ENCODE data around the gene PANK4.

Gene PANK4

GRCh38 chr1:2466270-2466665 is 60.1 kb downstream of the PANK4 start:
- no peak overlapping the region for H3K27ac ChIP-seq (ENCODE audit: low read depth, low read length)
- no peak overlapping the region for H4K8ac ChIP-seq (ENCODE audit: low read depth, low read length)
- no peak overlapping the region for H3K56ac ChIP-seq (ENCODE audit: low read length)
- no CpG with 5 or more reads among the region's 12 CpGs for WGBS (ENCODE audit: extremely low coverage, insufficient coverage, low lambda C conversion rate)
- no peak overlapping the region for H3K4ac ChIP-seq (ENCODE audit: low read depth, low read length)
- H3K27me3 ChIP-seq (ENCODE audit: insufficient read depth, low read length, poor library complexity): no peaks in the 10 kb centered on the region
- no peaks in the 10 kb centered on the region for H3K79me1 ChIP-seq (ENCODE audit: low read length)
- H2BK120ac ChIP-seq (ENCODE audit: low read depth, low read length): no peak overlapping the region
- H3K18ac ChIP-seq (ENCODE audit: low read length): no peak overlapping the region
- no peak for DNase-seq
- no peak overlapping the region for H4K5ac ChIP-seq (ENCODE audit: low read length)
- H2AK5ac ChIP-seq (ENCODE audit: low read length): no peak overlapping the region
- no peak overlapping the region for H3K23ac ChIP-seq (ENCODE audit: low read length)
- H3K4me2 ChIP-seq (ENCODE audit: low read length): no peak overlapping the region
- no peak overlapping the region for H2BK15ac ChIP-seq (replicated peaks; ENCODE audit: low read depth)
- no peak overlapping the region for H3K4me3 ChIP-seq (ENCODE audit: low read length)
- H3K9ac ChIP-seq (ENCODE audit: low read length): no peak overlapping the region
- no peak overlapping the region for H2BK5ac ChIP-seq (ENCODE audit: low read length)
- H3K79me2 ChIP-seq (ENCODE audit: control insufficient read depth, insufficient read depth, low read length): no peaks in the 10 kb centered on the region
- no peaks in the 10 kb centered on the region for H3K4me1 ChIP-seq (ENCODE audit: control insufficient read depth, low read depth, low read length)
- H3K36me3 ChIP-seq (ENCODE audit: control insufficient read depth, insufficient read depth, low read length): no peaks in the 10 kb centered on the region

GRCh38 chr1:2465371-2466269 is 60.8 kb downstream of the PANK4 start:
- Histone ChIP-seq H3K23ac (ENCODE audit: low read length) (no peak overlapping the region), H3K56ac (ENCODE audit: low read length) (no peak overlapping the region), H2BK5ac (ENCODE audit: low read length) (no peak overlapping the region), H3K18ac (ENCODE audit: low read length) (no peak overlapping the region), H2AK5ac (ENCODE audit: low read length) (no peak overlapping the region), H4K8ac (ENCODE audit: low read depth, low read length) (no peak overlapping the region), H3K79me1 (ENCODE audit: low read length) (no peaks in the 10 kb centered on the region), H3K27me3 (ENCODE audit: insufficient read depth, low read length, poor library complexity) (no peaks in the 10 kb centered on the region), H3K9ac (ENCODE audit: low read length) (no peak overlapping the region), H3K4me2 (ENCODE audit: low read length) (no peak overlapping the region), H4K5ac (ENCODE audit: low read length) (no peak overlapping the region), H2BK15ac (replicated peaks; ENCODE audit: low read depth) (no peak overlapping the region), H3K4ac (ENCODE audit: low read depth, low read length) (no peak overlapping the region), H3K36me3 (ENCODE audit: control insufficient read depth, insufficient read depth, low read length) (no peaks in the 10 kb centered on the region), H3K79me2 (ENCODE audit: control insufficient read depth, insufficient read depth, low read length) (no peaks in the 10 kb centered on the region), H3K27ac (ENCODE audit: low read depth, low read length) (no peak overlapping the region), H3K4me1 (ENCODE audit: control insufficient read depth, low read depth, low read length) (no peaks in the 10 kb centered on the region), H3K4me3 (ENCODE audit: low read length) (no peak overlapping the region), H2BK120ac (ENCODE audit: low read depth, low read length) (no peak overlapping the region)
- DNase-seq: no peak
- no CpG with 5 or more reads among the region's 33 CpGs for WGBS (ENCODE audit: extremely low coverage, insufficient coverage, low lambda C conversion rate)

GRCh38 chr1:2463396-2463795 is 63.0 kb downstream of the PANK4 start:
- Histone ChIP-seq H2BK5ac (ENCODE audit: low read length) (no peak overlapping the region), H3K79me1 (ENCODE audit: low read length) (no peaks in the 10 kb centered on the region), H3K9ac (ENCODE audit: low read length) (no peak overlapping the region), H3K27ac (ENCODE audit: low read depth, low read length) (no peak overlapping the region), H3K36me3 (ENCODE audit: control insufficient read depth, insufficient read depth, low read length) (no peaks in the 10 kb centered on the region), H2BK15ac (replicated peaks; ENCODE audit: low read depth) (no peak overlapping the region), H3K4me2 (ENCODE audit: low read length) (no peak overlapping the region), H3K27me3 (ENCODE audit: insufficient read depth, low read length, poor library complexity) (no peaks in the 10 kb centered on the region), H4K5ac (ENCODE audit: low read length) (no peak overlapping the region), H2AK5ac (ENCODE audit: low read length) (no peak overlapping the region), H3K18ac (ENCODE audit: low read length) (no peak overlapping the region), H3K56ac (ENCODE audit: low read length) (no peak overlapping the region), H3K79me2 (ENCODE audit: control insufficient read depth, insufficient read depth, low read length) (no peaks in the 10 kb centered on the region), H3K4ac (ENCODE audit: low read depth, low read length) (no peak overlapping the region), H3K23ac (ENCODE audit: low read length) (no peak overlapping the region), H2BK120ac (ENCODE audit: low read depth, low read length) (no peak overlapping the region), H3K4me1 (ENCODE audit: control insufficient read depth, low read depth, low read length) (no peaks in the 10 kb centered on the region), H3K4me3 (ENCODE audit: low read length) (no peak overlapping the region), H4K8ac (ENCODE audit: low read depth, low read length) (no peak overlapping the region)
- no CpG with 5 or more reads among the region's 17 CpGs for WGBS (ENCODE audit: extremely low coverage, insufficient coverage, low lambda C conversion rate)
- no peak for DNase-seq

GRCh38 chr1:2462819-2463218 is 63.6 kb downstream of the PANK4 start:
- no peak for DNase-seq
- Histone ChIP-seq H2BK120ac (ENCODE audit: low read depth, low read length) (no peak overlapping the region), H3K4ac (ENCODE audit: low read depth, low read length) (no peak overlapping the region), H2BK5ac (ENCODE audit: low read length) (no peak overlapping the region), H2AK5ac (ENCODE audit: low read length) (no peak overlapping the region), H3K36me3 (ENCODE audit: control insufficient read depth, insufficient read depth, low read length) (no peaks in the 10 kb centered on the region), H3K27me3 (ENCODE audit: insufficient read depth, low read length, poor library complexity) (no peaks in the 10 kb centered on the region), H3K79me2 (ENCODE audit: control insufficient read depth, insufficient read depth, low read length) (no peaks in the 10 kb centered on the region), H3K79me1 (ENCODE audit: low read length) (no peaks in the 10 kb centered on the region), H4K8ac (ENCODE audit: low read depth, low read length) (no peak overlapping the region), H3K27ac (ENCODE audit: low read depth, low read length) (no peak overlapping the region), H3K18ac (ENCODE audit: low read length) (no peak overlapping the region), H3K9ac (ENCODE audit: low read length) (no peak overlapping the region), H3K4me1 (ENCODE audit: control insufficient read depth, low read depth, low read length) (no peaks in the 10 kb centered on the region), H4K5ac (ENCODE audit: low read length) (no peak overlapping the region), H3K4me2 (ENCODE audit: low read length) (no peak overlapping the region), H3K4me3 (ENCODE audit: low read length) (no peak overlapping the region), H3K56ac (ENCODE audit: low read length) (no peak overlapping the region), H3K23ac (ENCODE audit: low read length) (no peak overlapping the region), H2BK15ac (replicated peaks; ENCODE audit: low read depth) (no peak overlapping the region)
- no CpG with 5 or more reads among the region's 15 CpGs for WGBS (ENCODE audit: extremely low coverage, insufficient coverage, low lambda C conversion rate)

GRCh38 chr1:2460996-2461751 is 65.2 kb downstream of the PANK4 start:
- no peak overlapping the region for H2BK5ac ChIP-seq (ENCODE audit: low read length)
- H3K18ac ChIP-seq (ENCODE audit: low read length): no peak overlapping the region
- no peaks in the 10 kb centered on the region for H3K36me3 ChIP-seq (ENCODE audit: control insufficient read depth, insufficient read depth, low read length)
- H2BK120ac ChIP-seq (ENCODE audit: low read depth, low read length): no peak overlapping the region
- H4K5ac ChIP-seq (ENCODE audit: low read length): no peak overlapping the region
- H3K9ac ChIP-seq (ENCODE audit: low read length): no peak overlapping the region
- no peak overlapping the region for H3K4me2 ChIP-seq (ENCODE audit: low read length)
- WGBS (ENCODE audit: extremely low coverage, insufficient coverage, low lambda C conversion rate): no CpG with 5 or more reads among the region's 18 CpGs
- no peaks in the 10 kb centered on the region for H3K79me2 ChIP-seq (ENCODE audit: control insufficient read depth, insufficient read depth, low read length)
- H3K4me3 ChIP-seq (ENCODE audit: low read length): no peak overlapping the region
- no peaks in the 10 kb centered on the region for H3K79me1 ChIP-seq (ENCODE audit: low read length)
- H2BK15ac ChIP-seq (replicated peaks; ENCODE audit: low read depth): no peak overlapping the region
- no peak overlapping the region for H3K56ac ChIP-seq (ENCODE audit: low read length)
- no peak overlapping the region for H2AK5ac ChIP-seq (ENCODE audit: low read length)
- no peak for DNase-seq
- no peak overlapping the region for H3K23ac ChIP-seq (ENCODE audit: low read length)
- no peak overlapping the region for H3K4ac ChIP-seq (ENCODE audit: low read depth, low read length)
- no peak overlapping the region for H4K8ac ChIP-seq (ENCODE audit: low read depth, low read length)
- H3K27ac ChIP-seq (ENCODE audit: low read depth, low read length): no peak overlapping the region
- H3K4me1 ChIP-seq (ENCODE audit: control insufficient read depth, low read depth, low read length): no peaks in the 10 kb centered on the region
- H3K27me3 ChIP-seq (ENCODE audit: insufficient read depth, low read length, poor library complexity): no peaks in the 10 kb centered on the region

Measured in mesendoderm (in vitro differentiated cells).